IMR-90 (cell line): Measurements from ENCODE around the gene RGS19. TPM values are rescaled to one million over a fixed set of nuclear protein-coding genes. Genes with fewer than 3 reads are reported as not detected.

Source experiments
- ATAC-seq: fragments of 200-7000 bp; cut with Tn5 transposase; 2 replicates; pipeline ENCODE4 v1.9.1; 2020; ENCODE audit warnings: low read depth, mild to moderate bottlenecking, moderate library complexity
- BruUV-seq: library from RNA; stranded (reverse); fragments of 400-500 nt; replicated peaks from 2 replicates; lab custom pipeline; 2021; lab: Mats Ljungman, UMichigan
- CTCF ChIA-PET: fragments of 300-600 bp; formaldehyde crosslinking; extraction: SDS; loops from one replicate; lab custom pipeline; 2021; ENCODE audit warnings: antibody characterized with exemption; lab: Yijun Ruan, JAX
- POLR2A ChIA-PET: fragments of 300-600 bp; sonication (Branson Sonifier 250); formaldehyde crosslinking; loops from one replicate; lab custom pipeline; 2022; ENCODE audit warnings: antibody characterized with exemption; ENCODE audit not compliant: unreplicated experiment; lab: Charles Lee
- DNase-seq: peaks from one replicate; pipeline ENCODE4 v3.0.0; 2013
- H2AFZ ChIP-seq: replicated peaks from 2 replicates; pipeline ENCODE3; 2013; ENCODE audit warnings: low read length, mild to moderate bottlenecking; ENCODE audit not compliant: poor library complexity
- H2AK5ac ChIP-seq: 2 replicates; pipeline ENCODE4 v1.6.1; 2013; ENCODE audit warnings: low read depth, low read length, inconsistent platforms
- H2AK9ac ChIP-seq: replicated peaks from 2 replicates; pipeline ENCODE3; 2013; ENCODE audit warnings: mild to moderate bottlenecking, low read depth, low read length, moderate library complexity; ENCODE audit not compliant: poor library complexity
- H2BK120ac ChIP-seq: 2 replicates; pipeline ENCODE4 v1.6.1; 2013; ENCODE audit warnings: low read depth, low read length, inconsistent platforms
- H2BK15ac ChIP-seq: 3 replicates; pipeline ENCODE4 v1.6.1; 2013; ENCODE audit warnings: low read depth, low read length, inconsistent platforms
- H2BK20ac ChIP-seq: 2 replicates; pipeline ENCODE4 v1.6.1; 2013; ENCODE audit warnings: low read depth, mild to moderate bottlenecking, inconsistent platforms, low read length, moderate library complexity
- H2BK5ac ChIP-seq: 2 replicates; pipeline ENCODE4 v1.6.1; 2013; ENCODE audit warnings: mild to moderate bottlenecking, low read depth, low read length, inconsistent platforms; ENCODE audit not compliant: poor library complexity, severe bottlenecking
- H3K14ac ChIP-seq: replicated peaks from 2 replicates; pipeline ENCODE4 v1.6.1; 2013; ENCODE audit warnings: low read depth, low read length, inconsistent platforms
- H3K18ac ChIP-seq: 2 replicates; pipeline ENCODE4 v1.6.1; 2013; ENCODE audit warnings: low read depth, low read length, control low read depth
- H3K23ac ChIP-seq: 2 replicates; pipeline ENCODE4 v1.6.1; 2013; ENCODE audit warnings: low read depth, low read length, inconsistent platforms
- H3K27ac ChIP-seq: 2 replicates; pipeline ENCODE4 v1.5.1; 2013; ENCODE audit warnings: mild to moderate bottlenecking, control low read depth, low read length; ENCODE audit not compliant: insufficient read depth
- H3K27me3 ChIP-seq: 2 replicates; pipeline ENCODE4 v1.6.1; 2013; ENCODE audit warnings: low read length; ENCODE audit not compliant: control insufficient read depth, insufficient read depth
- H3K36me3 ChIP-seq: 2 replicates; pipeline ENCODE4 v1.6.1; 2013; ENCODE audit warnings: low read length, mixed read lengths; ENCODE audit not compliant: control insufficient read depth, insufficient read depth
- H3K4ac ChIP-seq: 2 replicates; pipeline ENCODE4 v1.6.1; 2013; ENCODE audit warnings: low read depth, low read length, inconsistent platforms
- H3K4me1 ChIP-seq: 2 replicates; pipeline ENCODE4 v1.6.1; 2013; ENCODE audit warnings: low read length, mixed read lengths; ENCODE audit not compliant: control insufficient read depth, insufficient read depth
- H3K4me2 ChIP-seq: 2 replicates; pipeline ENCODE4 v1.6.1; 2013; ENCODE audit warnings: low read depth, mild to moderate bottlenecking, control low read depth, low read length, moderate library complexity
- H3K4me3 ChIP-seq: 2 replicates; pipeline ENCODE4 v1.5.1; 2013; ENCODE audit warnings: low read depth, mild to moderate bottlenecking, control low read depth, low read length, moderate library complexity; ENCODE audit not compliant: insufficient read depth
- H3K56ac ChIP-seq: 2 replicates; pipeline ENCODE4 v1.6.1; 2013; ENCODE audit warnings: low read length, inconsistent platforms; ENCODE audit not compliant: insufficient read depth; ENCODE audit errors: extremely low read depth
- H3K79me1 ChIP-seq, 2 experiments: 2 replicates each; pipeline ENCODE4 v1.6.1; 2013; ENCODE audit warnings: low read length in 2 of 2, inconsistent platforms in 1 of 2, low read depth in 1 of 2
- H3K9ac ChIP-seq: 2 replicates; pipeline ENCODE4 v1.6.1; 2013; ENCODE audit warnings: low read depth, low read length, control low read depth
- H3K9me1 ChIP-seq: 2 replicates; pipeline ENCODE4 v1.6.1; 2013; ENCODE audit warnings: low read length, inconsistent platforms; ENCODE audit not compliant: insufficient read depth
- H3K9me3 ChIP-seq: 2 replicates; pipeline ENCODE4 v1.6.1; 2013; ENCODE audit warnings: low read length; ENCODE audit not compliant: control insufficient read depth, insufficient read depth
- H4K20me1 ChIP-seq: 2 replicates; pipeline ENCODE4 v1.6.1; 2013; ENCODE audit warnings: low read length, inconsistent platforms; ENCODE audit not compliant: insufficient read depth
- H4K5ac ChIP-seq: 2 replicates; pipeline ENCODE4 v1.6.1; 2013; ENCODE audit warnings: mild to moderate bottlenecking, low read depth, low read length, control low read depth
- H4K8ac ChIP-seq, 2 experiments: 2 replicates each; pipeline ENCODE4 v1.6.1; 2013; ENCODE audit warnings: low read depth in 2 of 2, low read length in 2 of 2, control low read depth in 1 of 2, inconsistent platforms in 1 of 2
- H4K91ac ChIP-seq: 2 replicates; pipeline ENCODE4 v1.6.1; 2013; ENCODE audit warnings: low read depth, low read length, inconsistent platforms; ENCODE audit not compliant: insufficient read depth
- CEBPB ChIP-seq: IDR thresholded peaks from 2 replicates; pipeline ENCODE4 v1.6.1; 2012; ENCODE audit warnings: low read depth, low read length, improper control_type of control experiment
- FOS ChIP-seq: fragments of 150-350 bp; IDR thresholded peaks from 2 replicates; pipeline ENCODE4 v1.6.1; 2016; ENCODE audit warnings: low read depth, low read length
- MAFK ChIP-seq: IDR thresholded peaks from 2 replicates; pipeline ENCODE4 v1.6.1; 2012; ENCODE audit warnings: low read depth, low read length, improper control_type of control experiment
- MAZ ChIP-seq: IDR thresholded peaks from 2 replicates; pipeline ENCODE4 v1.6.1; 2012; ENCODE audit warnings: low read depth, mild to moderate bottlenecking, low read length, improper control_type of control experiment, moderate library complexity, borderline replicate concordance
- MXI1 ChIP-seq: IDR thresholded peaks from 2 replicates; pipeline ENCODE4 v1.6.1; 2012; ENCODE audit warnings: low read depth, mild to moderate bottlenecking, low read length, moderate library complexity, borderline replicate concordance
- NFE2L2 ChIP-seq: fragments of 150-350 bp; IDR thresholded peaks from 2 replicates; pipeline ENCODE4 v1.6.1; 2016; ENCODE audit warnings: low read depth, mild to moderate bottlenecking, low read length
- POLR2A ChIP-seq: IDR thresholded peaks from 2 replicates; pipeline ENCODE4 v1.6.1; 2012; ENCODE audit warnings: mild to moderate bottlenecking, low read depth, low read length
- RAD21 ChIP-seq: IDR thresholded peaks from 2 replicates; pipeline ENCODE4 v1.6.1; 2012; ENCODE audit warnings: low read length, improper control_type of control experiment
- RCOR1 ChIP-seq: IDR thresholded peaks from 2 replicates; pipeline ENCODE4 v1.6.1; 2012; ENCODE audit warnings: mild to moderate bottlenecking, low read length, improper control_type of control experiment; ENCODE audit not compliant: insufficient replicate concordance
- RFX5 ChIP-seq: IDR thresholded peaks from 2 replicates; pipeline ENCODE4 v1.8.0; 2012; ENCODE audit warnings: low read depth, mild to moderate bottlenecking, low read length, moderate library complexity
- SMC3 ChIP-seq: fragments of 150-350 bp; IDR thresholded peaks from 2 replicates; pipeline ENCODE4 v1.6.1; 2016; ENCODE audit warnings: low read depth, mild to moderate bottlenecking, antibody characterized with exemption, low read length, moderate library complexity
- WGBS, 2 experiments: methylation state at CpG; one replicate each; pipeline versions ENCODE4 v1.1.5 to v1.1.7; 2013; ENCODE audit warnings: missing lambda C conversion rate in 2 of 2; ENCODE audit not compliant: insufficient read length in 1 of 2; ENCODE audit errors: extremely low coverage in 2 of 2; 5-methylcytosine and 5-hydroxymethylcytosine counted together
- dilution Hi-C: fragments of 300-500 bp; cut with HindIII; formaldehyde crosslinking; loops from one replicate; pipeline ENCODE4 v1.14.3; 2018; ENCODE audit warnings: low sequenced_read_pairs; ENCODE audit not compliant: unreplicated experiment
- in situ Hi-C: fragments of 300-500 bp; cut with MboI; formaldehyde crosslinking; loops from 3 replicates; pipeline ENCODE4 v1.14.3; 2019; ENCODE audit warnings: low sequenced_read_pairs, inconsistent platforms, mixed read lengths
- intact Hi-C: fragments of 100-400 bp; cut with micrococcal nuclease; formaldehyde crosslinking; loops from 2 replicates; pipeline ENCODE4 v1.10.0; 2022
- polyA plus RNA-seq, 3 experiments: library from polyadenylated mRNA; depleted of rRNA; stranded (reverse); fragments of >200 nt; gene quantifications; 2 replicates each; pipeline ENCODE4 v1.2.3, GENCODE V29; 2012; ENCODE audit warnings: low replicate concordance in 1 of 3
- total RNA-seq: library from RNA; depleted of rRNA; stranded (reverse); fragments of >200 nt; gene quantifications from 2 replicates; pipeline ENCODE4 v1.2.3, GENCODE V29; 2012
- TF ChIP-seq, protein P1 (sequence below): conservative IDR thresholded peaks from 2 replicates; pipeline ENCODE4 v1.5.1; 2012; ENCODE audit warnings: mild to moderate bottlenecking, low read depth, low read length, improper control_type of control experiment
- TF ChIP-seq, protein P2 (sequence below): fragments of 150-350 bp; IDR thresholded peaks from 2 replicates; pipeline ENCODE4 v1.6.1; 2017; ENCODE audit warnings: mild to moderate bottlenecking, antibody characterized with exemption, low read length, low read depth
- TF ChIP-seq, protein P3 (sequence below): fragments of 150-350 bp; IDR thresholded peaks from 2 replicates; pipeline ENCODE4 v1.6.1; 2016; ENCODE audit warnings: low read depth, mild to moderate bottlenecking, low read length, moderate library complexity, borderline replicate concordance

Gene RGS19
- total and polyA plus RNA-seq, 2 of the 4 experiments (the other 2 are of a cell fraction): 7.7 to 17.5 TPM

DNA sequence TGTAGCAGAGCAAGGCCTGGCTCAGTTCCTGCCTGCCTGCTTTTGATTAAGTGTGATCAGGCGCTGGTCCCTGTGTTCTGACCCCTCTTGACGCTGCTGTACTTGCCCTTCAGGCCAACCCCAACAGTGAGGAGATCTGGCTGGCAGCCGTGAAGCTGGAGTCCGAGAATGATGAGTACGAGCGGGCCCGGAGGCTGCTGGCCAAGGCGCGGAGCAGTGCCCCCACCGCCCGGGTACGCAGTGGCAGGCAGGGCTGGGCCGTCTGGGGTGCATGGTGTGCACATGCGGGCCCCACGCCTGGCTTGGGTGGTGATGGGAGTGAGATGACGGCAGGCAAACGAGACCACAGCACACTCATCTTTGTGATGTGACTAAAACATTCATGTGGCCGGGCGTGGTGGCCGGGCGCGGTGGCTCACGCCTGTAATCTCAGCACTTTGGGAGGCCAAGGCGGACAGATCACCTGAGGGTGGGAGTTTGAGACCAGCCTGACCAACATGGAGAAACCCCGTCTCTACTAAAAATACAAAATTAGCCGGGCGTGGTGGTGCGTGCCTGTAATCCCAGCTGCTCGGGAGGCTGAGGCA is 53.4 kb downstream of the RGS19 start:
- H3K4ac ChIP-seq: no peak overlapping the region
- H3K27ac ChIP-seq: no peak overlapping the region
- H2BK120ac ChIP-seq: no peak overlapping the region
- no peaks in the 10 kb centered on the region for H3K9me3 ChIP-seq
- no peak for TF ChIP-seq RAD21
- TF ChIP-seq RCOR1: no peak
- TF ChIP-seq NFE2L2: no peak
- TF ChIP-seq POLR2A: no peak
- TF ChIP-seq MAFK: no peak
- no peak for TF ChIP-seq CEBPB
- no peak for TF ChIP-seq MXI1
- no peak for TF ChIP-seq RFX5
- TF ChIP-seq FOS: no peak
- TF ChIP-seq, protein P1, sequence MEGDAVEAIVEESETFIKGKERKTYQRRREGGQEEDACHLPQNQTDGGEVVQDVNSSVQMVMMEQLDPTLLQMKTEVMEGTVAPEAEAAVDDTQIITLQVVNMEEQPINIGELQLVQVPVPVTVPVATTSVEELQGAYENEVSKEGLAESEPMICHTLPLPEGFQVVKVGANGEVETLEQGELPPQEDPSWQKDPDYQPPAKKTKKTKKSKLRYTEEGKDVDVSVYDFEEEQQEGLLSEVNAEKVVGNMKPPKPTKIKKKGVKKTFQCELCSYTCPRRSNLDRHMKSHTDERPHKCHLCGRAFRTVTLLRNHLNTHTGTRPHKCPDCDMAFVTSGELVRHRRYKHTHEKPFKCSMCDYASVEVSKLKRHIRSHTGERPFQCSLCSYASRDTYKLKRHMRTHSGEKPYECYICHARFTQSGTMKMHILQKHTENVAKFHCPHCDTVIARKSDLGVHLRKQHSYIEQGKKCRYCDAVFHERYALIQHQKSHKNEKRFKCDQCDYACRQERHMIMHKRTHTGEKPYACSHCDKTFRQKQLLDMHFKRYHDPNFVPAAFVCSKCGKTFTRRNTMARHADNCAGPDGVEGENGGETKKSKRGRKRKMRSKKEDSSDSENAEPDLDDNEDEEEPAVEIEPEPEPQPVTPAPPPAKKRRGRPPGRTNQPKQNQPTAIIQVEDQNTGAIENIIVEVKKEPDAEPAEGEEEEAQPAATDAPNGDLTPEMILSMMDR: no peak
- TF ChIP-seq, protein P2, sequence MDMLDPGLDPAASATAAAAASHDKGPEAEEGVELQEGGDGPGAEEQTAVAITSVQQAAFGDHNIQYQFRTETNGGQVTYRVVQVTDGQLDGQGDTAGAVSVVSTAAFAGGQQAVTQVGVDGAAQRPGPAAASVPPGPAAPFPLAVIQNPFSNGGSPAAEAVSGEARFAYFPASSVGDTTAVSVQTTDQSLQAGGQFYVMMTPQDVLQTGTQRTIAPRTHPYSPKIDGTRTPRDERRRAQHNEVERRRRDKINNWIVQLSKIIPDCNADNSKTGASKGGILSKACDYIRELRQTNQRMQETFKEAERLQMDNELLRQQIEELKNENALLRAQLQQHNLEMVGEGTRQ: no peak
- no peak for TF ChIP-seq SMC3
- no peak for TF ChIP-seq MAZ
- TF ChIP-seq, protein P3, sequence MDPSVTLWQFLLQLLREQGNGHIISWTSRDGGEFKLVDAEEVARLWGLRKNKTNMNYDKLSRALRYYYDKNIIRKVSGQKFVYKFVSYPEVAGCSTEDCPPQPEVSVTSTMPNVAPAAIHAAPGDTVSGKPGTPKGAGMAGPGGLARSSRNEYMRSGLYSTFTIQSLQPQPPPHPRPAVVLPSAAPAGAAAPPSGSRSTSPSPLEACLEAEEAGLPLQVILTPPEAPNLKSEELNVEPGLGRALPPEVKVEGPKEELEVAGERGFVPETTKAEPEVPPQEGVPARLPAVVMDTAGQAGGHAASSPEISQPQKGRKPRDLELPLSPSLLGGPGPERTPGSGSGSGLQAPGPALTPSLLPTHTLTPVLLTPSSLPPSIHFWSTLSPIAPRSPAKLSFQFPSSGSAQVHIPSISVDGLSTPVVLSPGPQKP: no peak
- H4K20me1 ChIP-seq: peaks cover 13% of the 10 kb centered on the region
- H4K91ac ChIP-seq: no peak overlapping the region
- no peak for ATAC-seq
- peaks cover 4% of the 10 kb centered on the region; the same call in 1 of the 2 replicates for H3K9me1 ChIP-seq
- H3K23ac ChIP-seq: no peak overlapping the region
- no peak overlapping the region for H2AFZ ChIP-seq
- H3K4me1 ChIP-seq: no peaks in the 10 kb centered on the region
- CTCF ChIA-PET: no interaction called here
- no peaks in the 10 kb centered on the region for H3K27me3 ChIP-seq
- H4K8ac ChIP-seq: no peak overlapping the region
- no peak overlapping the region for H3K4me2 ChIP-seq
- no peak overlapping the region for H3K9ac ChIP-seq
- H2BK20ac ChIP-seq: no peak overlapping the region
- no peak overlapping the region for H3K18ac ChIP-seq
- H2AK9ac ChIP-seq: no peak overlapping the region
- no peak overlapping the region for H2BK15ac ChIP-seq
- peaks cover 74% of the 10 kb centered on the region for H3K36me3 ChIP-seq
- dilution Hi-C loops: no loop called here
- no peak overlapping the region for H3K4me3 ChIP-seq
- no peak overlapping the region for H2AK5ac ChIP-seq
- intact Hi-C loops: no loop called here
- in situ Hi-C loops: no loop called here
- no peak for DNase-seq
- WGBS, 2 experiments: 92% methylated on average over 17 of the region's 29 CpGs; no CpG with 5 or more reads in 1 of the 2 experiments
- BruUV-seq: no TSS peak
- H3K79me1 ChIP-seq: peaks cover 8 to 15% of the 10 kb centered on the region in 2 experiments; a peak in 3 of 4 replicates
- POLR2A ChIA-PET: no interaction called here
- no peak overlapping the region for H3K14ac ChIP-seq
- H3K56ac ChIP-seq: no peak overlapping the region
- no peak overlapping the region for H4K5ac ChIP-seq
- H2BK5ac ChIP-seq: no peak overlapping the region
